Muscle of back (tissue), 13 donors: ENCODE data around the gene KRTAP3-2. TPM values are rescaled to one million over a fixed set of nuclear protein-coding genes. Genes with fewer than 3 reads are reported as not detected.
A peak's percentile ranks its signal among the peaks of the same experiment; 100 is the strongest.
"Not testable (repeated sequence)": the region's sequence is repeated elsewhere in the genome, so short reads cannot be mapped to it uniquely, and the experiment has no call there.

Experiments
- DNase-seq, 3 donors: peaks; one replicate each; pipeline versions ENCODE4 v3.0.0 to v3.0.0-alpha.2; 2013
- long read RNA-seq, 9 donors: transcript quantifications; one replicate each; lab custom pipeline, GENCODE V29; 2026
- polyA plus RNA-seq, 10 donors: library from polyadenylated mRNA; unstranded; fragments of 120-200 nt; gene quantifications; one replicate each; pipeline ENCODE4 v1.2.1, GENCODE V29; 2013; ENCODE audit not compliant: insufficient read length in 10 of 10

The KRTAP3-2 gene
- polyA plus RNA-seq, result under 1 TPM in 9 of 10 donors, not detected in 1; 0.29 to 0.91 (median 0.58) TPM
- long read RNA-seq, donor 1, result 0 reads
- long read RNA-seq, donor 2, result 0 reads
- long read RNA-seq, donor 3, result 0 reads
- long read RNA-seq, donor 4, result 0 reads
- long read RNA-seq, donor 5, partial matches to known transcripts, result 0 of 1 reads
- long read RNA-seq, donor 5, other reads (novel, unspliced or antisense), result 0 of 1 reads
- long read RNA-seq, donor 6, result 0 reads
- long read RNA-seq, donor 7, result 0 reads
- long read RNA-seq, donor 8, partial matches to known transcripts, result 0 of 1 reads
- long read RNA-seq, donor 8, other reads (novel, unspliced or antisense), result 0 of 1 reads
- long read RNA-seq, donor 9, result 0 reads

- DNase-seq, result not testable (repeated sequence)
Observed at GRCh38 chr17:40999563-40999962, at the start of gene KRTAP3-2. Gene KRTAP3-2 (minus strand): TSS chr17:40999906. CDS start chr17:40999853, 53 bp downstream.

DNA sequence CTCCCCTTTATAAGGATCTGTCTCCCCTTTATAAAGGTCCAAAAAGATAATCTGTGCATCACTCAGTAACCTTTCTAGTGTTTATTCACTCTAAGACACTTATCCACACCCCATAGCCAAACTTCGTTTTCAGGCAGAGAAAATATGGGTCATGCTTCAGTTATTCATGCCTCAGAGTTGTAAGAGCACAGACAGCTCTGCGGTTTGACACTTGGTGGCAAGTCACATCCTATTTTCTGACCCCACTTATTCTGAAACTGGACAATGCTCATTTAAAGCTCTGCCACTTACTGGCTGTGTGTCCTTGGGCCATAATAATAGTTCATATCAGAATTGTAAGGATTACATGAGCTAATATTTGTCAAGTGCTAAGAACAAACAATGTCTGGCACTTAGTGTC lies 49.4 kb upstream of the KRTAP3-2 start:
- no peak for DNase-seq

- peak in 1 of 3 donors; percentile 25 for DNase-seq
Observed at GRCh38 chr17:41048441-41048840, 48.7 kb upstream of the KRTAP3-2 start.

DNA sequence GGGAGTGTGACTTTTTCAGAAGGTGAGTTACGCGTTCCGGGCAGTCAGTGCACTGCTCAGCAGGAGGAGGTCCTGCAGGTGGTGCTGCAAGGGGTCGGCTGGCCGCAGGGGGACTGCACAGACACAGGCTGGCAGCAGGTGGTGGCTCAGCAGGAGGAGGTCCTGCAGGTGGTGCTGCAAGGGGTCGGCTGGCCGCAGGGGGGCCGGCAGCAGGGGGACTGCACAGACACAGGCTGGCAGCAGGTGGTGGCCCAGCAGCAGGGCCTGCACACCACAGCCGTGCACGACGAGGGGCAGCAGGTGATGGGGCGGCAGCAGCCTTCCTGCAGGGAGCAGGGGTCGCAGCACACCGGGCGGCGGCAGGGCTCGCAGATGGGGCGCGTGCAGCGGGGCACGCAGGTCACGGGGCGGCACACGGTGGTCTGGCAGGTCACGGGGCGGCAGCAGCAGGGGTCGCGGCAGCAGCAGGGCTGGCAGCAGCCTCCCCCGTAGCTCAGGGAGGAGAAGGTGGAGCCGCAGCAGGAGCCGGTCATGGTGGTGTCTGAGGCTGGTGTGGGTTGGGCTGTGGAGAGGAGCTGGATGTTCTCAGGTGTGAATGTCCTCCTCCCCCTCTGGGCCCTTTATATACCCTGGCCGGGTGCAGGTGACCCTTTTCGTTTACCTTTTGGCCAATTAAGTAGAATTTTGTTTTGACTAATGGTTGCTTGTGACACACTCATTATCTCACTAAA lies 47.2 kb upstream of the KRTAP3-2 start, which contains the start of gene KRTAP2-1:
KRTAP2-1 (minus strand) TSS at position 582 of the 731 bp plus-strand sequence; CDS start at position 533, 49 bp downstream.
- not testable (repeated sequence) for DNase-seq

DNA sequence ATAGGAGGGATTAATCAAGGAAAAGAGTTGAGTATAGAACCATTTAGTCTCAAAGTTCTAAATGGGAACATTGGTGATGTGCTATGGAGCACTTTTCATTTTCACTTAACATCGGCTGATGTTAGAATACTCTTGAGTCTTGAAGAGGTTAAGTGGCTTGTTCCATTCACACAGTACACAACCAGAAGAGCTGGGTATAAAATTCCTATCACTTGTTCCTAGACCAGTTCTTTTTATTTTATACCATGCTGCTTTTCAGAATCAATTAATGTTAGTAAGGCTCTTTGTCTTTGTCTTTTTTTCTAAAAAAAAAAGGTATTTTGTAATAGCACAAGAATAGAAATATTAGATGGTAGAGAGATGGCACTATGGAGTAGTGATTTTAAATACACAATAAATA lies 43.2 kb upstream of the KRTAP3-2 start:
- no peak for DNase-seq

GRCh38 chr17:41040783-41041571 lies 41.3 kb upstream of the KRTAP3-2 start, which contains the start of gene KRTAP1-1:
Gene KRTAP1-1 (minus strand): TSS chr17:41041450. CDS start chr17:41041397, 53 bp downstream.
- peak in 2 of 3 donors; percentile 11 to 43 for DNase-seq

DNA sequence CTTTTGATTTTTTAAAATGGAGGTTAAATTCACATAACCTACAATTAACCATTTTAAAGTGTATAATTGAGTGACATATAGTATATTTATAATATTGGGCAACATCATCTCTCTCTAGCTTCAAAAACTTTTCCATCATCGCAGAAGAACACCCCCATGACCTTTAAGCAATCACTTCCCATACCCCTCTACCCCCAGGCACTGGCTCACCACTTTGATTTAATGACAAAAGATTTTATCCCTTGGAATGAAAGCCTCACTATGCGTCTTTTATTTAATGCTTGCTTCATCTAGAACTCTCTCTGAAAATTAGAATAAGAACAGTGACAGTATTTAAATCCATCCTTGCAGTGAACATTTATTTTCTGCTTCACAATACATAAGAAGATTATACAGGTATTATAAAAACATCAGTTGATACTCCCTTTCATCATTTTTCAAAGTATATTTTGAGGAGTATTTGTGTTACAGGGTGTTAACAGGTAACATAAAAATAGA lies 38.2 kb upstream of the KRTAP3-2 start:
- DNase-seq, result no peak

DNA sequence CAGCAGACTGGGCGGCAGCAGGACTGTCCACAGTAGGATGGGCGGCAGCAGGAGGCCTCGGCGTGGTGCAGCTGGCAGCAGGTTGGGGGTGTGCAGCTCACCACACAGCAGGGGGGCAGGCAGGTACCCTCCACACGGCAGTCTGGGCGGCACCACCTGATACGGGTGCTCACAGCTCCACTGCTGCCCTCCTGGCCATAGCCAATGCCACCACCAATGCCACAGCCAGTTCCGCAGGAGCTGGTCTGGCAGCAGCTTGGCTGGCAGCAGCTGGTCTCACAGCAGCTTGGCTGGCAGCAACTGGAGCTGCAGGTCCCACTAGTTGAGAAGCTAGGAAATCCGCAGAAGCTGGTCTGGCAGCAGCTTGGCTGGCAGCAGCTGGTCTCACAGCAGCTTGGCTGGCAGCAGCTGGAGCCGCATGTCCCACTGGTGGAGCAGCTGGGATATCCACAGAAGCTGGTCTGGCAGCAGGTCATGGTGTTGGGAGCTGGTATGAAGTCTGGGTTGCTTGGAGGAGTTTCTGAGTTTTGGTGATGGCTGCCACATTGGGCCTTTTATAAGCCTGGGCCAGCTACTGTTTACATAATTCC lies 34.7 kb upstream of the KRTAP3-2 start, which contains the start of gene KRTAP1-3:
KRTAP1-3 (minus strand) TSS at position 529 of the 590 bp plus-strand sequence; CDS start at position 476, 53 bp downstream.
- peak in 1 of 3 donors; percentile 16 for DNase-seq

- no peak for DNase-seq
Observed at GRCh38 chr17:41029633-41030245, 30.0 kb upstream of the KRTAP3-2 start, which contains the start of gene KRTAP1-4. Gene KRTAP1-4 (minus strand): TSS chr17:41030195. CDS start chr17:41030078, 117 bp downstream.

DNA sequence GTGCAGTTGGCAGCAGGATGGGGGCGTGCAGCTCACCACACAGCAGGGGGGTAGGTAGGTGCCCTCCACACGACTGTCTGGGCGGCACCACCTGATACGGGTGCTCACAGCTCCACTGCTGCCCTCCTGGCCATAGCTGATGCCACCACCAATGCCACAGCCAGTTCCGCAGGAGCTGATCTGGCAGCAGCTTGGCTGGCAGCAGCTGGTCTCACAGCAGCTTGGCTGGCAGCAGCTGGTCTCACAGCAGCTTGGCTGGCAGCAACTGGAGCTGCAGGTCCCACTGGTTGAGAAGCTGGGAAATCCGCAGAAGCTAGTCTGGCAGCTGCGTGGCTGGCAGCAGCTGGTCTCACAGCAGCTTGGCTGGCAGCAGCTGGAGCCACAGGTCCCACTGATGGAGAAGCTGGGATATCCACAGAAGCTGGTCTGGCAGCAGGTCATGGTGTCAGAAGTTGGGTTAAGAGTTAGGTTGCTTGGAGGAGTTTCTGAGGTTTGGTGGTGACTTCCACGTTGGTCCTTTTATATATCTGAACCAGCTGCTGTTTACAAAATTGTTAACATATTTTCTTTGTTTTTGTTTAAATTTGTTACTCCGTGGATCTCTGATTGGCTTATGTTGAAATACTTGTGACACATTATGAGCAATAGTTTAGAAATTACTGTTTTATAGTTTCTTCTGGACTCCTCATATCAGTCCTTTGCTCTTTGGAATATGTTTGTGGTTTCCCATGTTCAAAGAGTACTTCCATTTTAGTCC lies 27.2 kb upstream of the KRTAP3-2 start, which contains the start of gene KRTAP1-5:
KRTAP1-5 (minus strand) TSS at position 494 of the 757 bp plus-strand sequence; CDS start at position 441, 53 bp downstream.
- DNase-seq, result peak in 1 of 3 donors; percentile 27

GRCh38 chr17:41024697-41025096 lies 25.0 kb upstream of the KRTAP3-2 start:
- no peak for DNase-seq

GRCh38 chr17:41020336-41020735 lies 20.6 kb upstream of the KRTAP3-2 start:
- DNase-seq, result no peak

GRCh38 chr17:41019415-41019814 lies 19.7 kb upstream of the KRTAP3-2 start:
- no peak for DNase-seq

DNA sequence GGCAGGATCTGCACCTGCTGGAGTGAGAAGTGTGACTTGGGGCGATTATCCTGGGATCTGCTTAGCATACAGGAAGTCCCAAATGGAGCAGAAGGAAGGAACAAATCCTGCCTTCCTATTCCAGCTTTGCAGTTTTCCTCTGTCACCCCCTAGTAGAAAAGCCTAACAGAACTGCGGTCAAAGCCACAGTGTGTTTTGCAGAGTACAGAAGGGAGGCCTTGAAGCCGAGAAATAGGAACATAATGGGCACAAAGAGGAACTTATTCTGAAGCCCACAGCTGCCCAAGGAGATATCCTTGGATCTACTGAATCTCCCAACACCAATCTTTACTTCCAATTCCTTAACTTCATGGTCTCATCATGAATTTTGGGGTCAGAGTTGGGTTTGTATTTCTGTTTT lies 18.8 kb upstream of the KRTAP3-2 start:
- no peak for DNase-seq

GRCh38 chr17:41016578-41017215 lies 17.0 kb upstream of the KRTAP3-2 start:
- no peak for DNase-seq

GRCh38 chr17:41015454-41015853 lies 15.7 kb upstream of the KRTAP3-2 start:
- no peak for DNase-seq

DNA sequence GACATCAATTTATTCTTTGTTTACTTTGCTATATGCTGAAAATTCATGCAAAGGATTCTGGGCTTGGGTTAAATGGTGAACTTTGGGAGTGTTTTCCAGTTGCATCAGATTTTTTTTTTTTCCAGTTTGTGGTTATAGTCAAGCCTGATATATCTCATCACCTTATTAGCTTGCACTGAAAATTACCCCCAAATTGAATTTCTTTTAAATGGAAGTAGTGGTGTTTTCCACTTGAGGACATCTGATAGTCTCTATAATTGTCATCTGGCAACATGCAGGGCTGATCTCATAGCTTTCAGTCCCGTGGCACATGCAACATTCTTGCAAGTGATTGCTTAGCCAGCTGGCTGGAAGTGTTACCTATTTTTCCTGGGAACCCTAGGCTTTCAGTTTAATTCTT lies 13.9 kb upstream of the KRTAP3-2 start:
- DNase-seq, result peak; percentile 37 to 50 (median 43)

DNA sequence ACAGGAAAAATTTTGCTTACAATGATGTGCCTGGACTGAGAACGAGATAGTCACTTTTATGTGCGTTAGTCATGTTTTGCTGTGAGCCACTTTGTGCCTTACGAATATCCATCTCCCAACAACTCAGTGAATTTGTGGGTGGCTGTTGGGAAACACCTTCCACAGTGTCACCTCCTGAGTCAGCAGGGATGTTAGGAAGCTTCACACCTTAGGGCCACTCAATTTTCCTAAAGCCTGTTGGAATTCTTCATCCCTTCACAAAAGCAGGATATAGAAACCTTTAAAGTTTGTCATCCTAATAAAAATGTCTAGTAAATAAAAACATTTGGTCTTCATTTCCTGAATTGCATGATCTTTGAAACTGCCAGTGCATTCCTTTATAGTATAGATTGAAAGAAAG lies 13.5 kb upstream of the KRTAP3-2 start:
- DNase-seq, result no peak
